Urinary bladder (tissue), 4 donors: ENCODE measurements around the gene LEO1. TPM values are rescaled to one million over a fixed set of nuclear protein-coding genes. Genes with fewer than 3 reads are reported as not detected.

Source experiments
- DNase-seq: peaks from one replicate; pipeline ENCODE4 v3.0.0-alpha.2; 2015; ENCODE audit errors: extremely low spot score
- H3K27ac ChIP-seq: one replicate; pipeline ENCODE4 v1.5.1; 2013; ENCODE audit warnings: low read depth, mild to moderate bottlenecking, moderate library complexity
- H3K36me3 ChIP-seq: one replicate; pipeline ENCODE4 v1.6.1; 2013; ENCODE audit warnings: mild to moderate bottlenecking, moderate library complexity; ENCODE audit not compliant: insufficient read depth
- H3K4me1 ChIP-seq: one replicate; pipeline ENCODE4 v1.6.1; 2013; ENCODE audit warnings: mild to moderate bottlenecking, moderate library complexity; ENCODE audit not compliant: insufficient read depth
- H3K4me3 ChIP-seq: one replicate; pipeline ENCODE4 v1.5.1; 2013; ENCODE audit warnings: low read depth, low read length
- WGBS: extraction: QIAGEN DNeasy Blood & Tissue Kit; methylation state at CpG from one replicate; pipeline ENCODE4 v1.1.7; 2013; 5-methylcytosine and 5-hydroxymethylcytosine counted together
- polyA plus RNA-seq: library from polyadenylated mRNA; stranded (reverse); fragments of 200-250 nt; gene quantifications from one replicate; pipeline ENCODE4 v1.2.3, GENCODE V29; 2013
- total RNA-seq: library from RNA; depleted of rRNA; stranded (reverse); fragments of >200 nt; gene quantifications from one replicate; pipeline ENCODE4 v1.2.3, GENCODE V29; 2014
- donor health status: healthy with polysubstance abuse.
- donor health status: healthy.

LEO1 gene
- total RNA-seq, result 25.5 TPM
- 12.7 TPM for polyA plus RNA-seq

GRCh38 chr15:51971375-51972133 is at the start of gene LEO1:
Gene LEO1, minus strand, starts transcription at chr15:51971778. Its CDS starts 33 bp downstream, at chr15:51971745.
- Histone ChIP-seq H3K4me3 (peak within 1 kb of the TSS; percentile 58), H3K27ac (peak within 1 kb of the TSS; percentile 92), H3K4me1 (no peaks in the 10 kb centered on the region), H3K36me3 (no peaks in the 10 kb centered on the region)
- under 1% methylated on average over 58 of the region's 58 CpGs for WGBS
- peak; percentile 95 for DNase-seq

DNA sequence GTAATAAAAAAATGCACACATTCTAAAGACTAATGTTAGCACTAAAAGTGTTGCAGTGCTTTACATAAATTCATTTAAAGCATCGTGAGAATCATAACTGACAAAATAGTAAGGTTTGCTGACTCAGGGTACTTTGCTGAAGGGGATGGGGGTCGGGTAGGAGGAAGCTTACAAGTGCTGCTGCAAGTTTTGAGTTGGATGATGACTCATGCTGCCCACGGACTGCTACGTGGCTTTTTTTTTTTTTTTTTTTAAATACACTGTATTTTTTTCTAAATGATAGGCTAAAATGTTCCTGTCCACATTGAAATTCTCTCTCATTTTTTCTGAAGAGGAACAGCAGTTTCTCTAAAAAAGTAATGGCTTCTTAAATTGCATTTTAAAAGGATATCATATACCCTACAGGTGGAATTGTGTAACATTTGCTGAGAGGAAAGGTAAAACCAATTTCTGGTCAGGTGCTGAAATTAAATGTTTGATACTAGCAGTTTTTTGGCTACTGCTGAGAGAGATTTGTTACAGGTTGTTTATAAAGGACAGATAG is 49.6 kb upstream of the LEO1 start:
- H3K4me1 ChIP-seq, result no peaks in the 10 kb centered on the region
- no peak for DNase-seq
- H3K4me3 ChIP-seq, result peak overlapping the region; percentile 11
- no peaks in the 10 kb centered on the region for H3K36me3 ChIP-seq
- 0% methylated on average over 4 of the region's 4 CpGs for WGBS
- peak overlapping the region; percentile 54 for H3K27ac ChIP-seq

GRCh38 chr15:52020221-52021085 is 48.9 kb upstream of the LEO1 start:
- no peaks in the 10 kb centered on the region for H3K4me1 ChIP-seq
- H3K36me3 ChIP-seq, result no peaks in the 10 kb centered on the region
- WGBS, result 3% methylated on average over 10 of the region's 10 CpGs
- H3K27ac ChIP-seq, result peak overlapping the region; percentile 94
- peak overlapping the region; percentile 80 for H3K4me3 ChIP-seq
- DNase-seq, result no peak

DNA sequence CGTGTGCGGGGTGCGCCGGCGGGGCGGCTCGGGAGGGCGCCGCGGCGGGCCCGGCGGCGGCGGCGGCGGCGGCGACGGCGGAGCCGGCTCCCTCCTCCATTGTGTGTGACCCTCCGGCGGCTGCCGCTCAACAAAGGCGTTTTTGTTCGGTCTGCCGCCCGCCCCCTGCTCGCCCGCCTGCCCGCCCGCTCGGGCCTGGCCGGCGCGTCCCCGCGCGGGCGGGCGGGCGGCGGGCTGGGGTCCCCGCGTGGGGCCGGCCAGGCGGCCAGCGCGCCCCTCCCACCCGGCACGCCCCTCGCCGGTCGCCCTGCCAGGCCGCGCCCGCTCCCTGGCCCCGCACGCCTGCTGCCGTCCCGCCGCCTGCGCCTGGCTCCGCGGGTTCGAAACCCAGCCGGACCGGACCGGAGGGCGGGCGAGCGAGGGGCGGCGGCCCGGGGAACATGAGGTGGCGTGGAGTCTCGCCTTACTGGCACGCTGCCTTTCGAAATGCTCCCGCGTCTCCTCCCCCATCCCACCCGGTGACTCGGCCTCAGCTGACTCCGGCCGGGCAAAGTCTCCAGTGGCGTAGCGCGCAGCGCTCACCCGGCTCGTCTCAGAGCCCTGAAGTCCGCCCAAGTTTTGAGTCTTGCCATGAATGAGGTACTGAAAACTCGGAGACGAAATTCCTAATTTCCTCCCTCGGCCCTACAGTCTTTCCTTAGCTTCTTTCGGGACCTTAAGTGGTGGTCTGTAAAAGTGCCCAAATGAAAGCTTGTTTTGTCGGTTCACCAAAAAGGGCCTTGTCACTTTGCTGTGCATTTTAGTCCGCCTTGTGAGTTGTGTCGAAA is 48.0 kb upstream of the LEO1 start:
- WGBS, result under 1% methylated on average over 99 of the region's 100 CpGs
- Histone ChIP-seq H3K4me1 (no peaks in the 10 kb centered on the region), H3K36me3 (no peaks in the 10 kb centered on the region), H3K4me3 (peak overlapping the region; percentile 80), H3K27ac (peak overlapping the region; percentile 94)
- DNase-seq, result no peak

- Histone ChIP-seq H3K4me3 (peak within 1 kb of the TSS; percentile 80), H3K4me1 (no peaks in the 10 kb centered on the region), H3K36me3 (no peaks in the 10 kb centered on the region), H3K27ac (peak within 1 kb of the TSS; percentile 94)
- peak; percentile 67 for DNase-seq
- WGBS, result 5% methylated on average over 59 of the region's 59 CpGs
These were observed 47.3 kb upstream of the LEO1 start, which contains the start of gene MAPK6 for GRCh38 chr15:52018693-52019393. Gene MAPK6, plus strand, starts transcription at chr15:52019219. Its CDS starts 27,242 bp downstream, at chr15:52046461.

- 89% methylated on average over 7 of the region's 7 CpGs for WGBS
- Histone ChIP-seq H3K4me3 (no peak overlapping the region), H3K4me1 (no peaks in the 10 kb centered on the region), H3K36me3 (no peaks in the 10 kb centered on the region), H3K27ac (no peak overlapping the region)
- no peak for DNase-seq
These were observed 46.7 kb upstream of the LEO1 start for GRCh38 chr15:52018244-52018643.

- Histone ChIP-seq H3K4me1 (no peaks in the 10 kb centered on the region), H3K36me3 (no peaks in the 10 kb centered on the region), H3K4me3 (no peak overlapping the region), H3K27ac (no peak overlapping the region)
- no peak for DNase-seq
- WGBS, result 97% methylated on average over 2 of the region's 2 CpGs
These were observed 44.7 kb upstream of the LEO1 start for GRCh38 chr15:52016316-52016715.

DNA sequence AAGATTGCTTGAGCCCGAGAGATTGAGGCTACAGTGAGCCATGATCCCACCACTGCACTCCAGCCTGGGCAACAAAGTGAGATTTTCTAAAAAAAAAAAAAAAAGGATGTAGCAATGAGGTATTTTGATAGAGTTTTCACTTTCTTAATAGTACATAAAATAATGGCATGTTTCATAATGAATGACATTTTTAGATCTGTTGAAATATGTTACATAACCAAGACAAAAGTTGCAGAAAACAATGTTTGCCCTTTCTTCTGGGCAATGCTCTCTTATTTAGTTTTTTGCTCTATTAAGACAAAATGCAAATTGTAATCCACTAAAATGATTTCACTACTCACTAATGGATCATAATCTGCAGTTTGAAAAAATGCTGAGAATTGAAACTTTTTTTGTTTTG is 43.0 kb upstream of the LEO1 start:
- 95% methylated on average over 1 of the region's 1 CpG for WGBS
- H3K4me3 ChIP-seq, result no peak overlapping the region

GRCh38 chr15:52013151-52013791 is 41.7 kb upstream of the LEO1 start:
- DNase-seq, result no peak
- 89% methylated on average over 3 of the region's 3 CpGs for WGBS
- H3K36me3 ChIP-seq, result no peaks in the 10 kb centered on the region
- H3K4me1 ChIP-seq, result no peaks in the 10 kb centered on the region
- no peak overlapping the region for H3K4me3 ChIP-seq
- no peak overlapping the region for H3K27ac ChIP-seq

More for the DNA sequence above, 43.0 kb upstream of the LEO1 start:
- no peak for DNase-seq
- Histone ChIP-seq H3K4me1 (no peaks in the 10 kb centered on the region), H3K36me3 (no peaks in the 10 kb centered on the region), H3K27ac (no peak overlapping the region)

DNA sequence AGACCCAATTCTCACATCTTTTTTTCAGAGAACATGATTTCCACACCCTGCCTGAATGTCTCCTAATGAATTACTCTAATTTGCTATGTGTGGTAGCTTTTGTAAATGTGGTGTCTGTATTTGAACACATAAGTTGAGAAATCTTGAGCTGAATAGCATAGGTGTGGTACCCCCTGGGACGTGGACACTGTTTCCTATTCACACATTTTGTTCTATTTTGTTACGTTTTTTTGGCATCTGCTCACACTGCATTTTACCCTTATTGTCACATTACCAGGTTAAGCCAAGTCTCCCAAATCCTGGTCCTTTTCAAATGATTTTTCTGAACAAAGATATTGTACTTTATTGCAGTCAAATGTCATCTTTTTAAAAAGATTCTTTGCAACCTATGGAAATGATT is 40.6 kb upstream of the LEO1 start:
- WGBS, result 72% methylated on average over 2 of the region's 2 CpGs
- no peak overlapping the region for H3K27ac ChIP-seq
- no peaks in the 10 kb centered on the region for H3K36me3 ChIP-seq
- no peak overlapping the region for H3K4me3 ChIP-seq
- no peaks in the 10 kb centered on the region for H3K4me1 ChIP-seq
- no peak for DNase-seq

- no peak for DNase-seq
- Histone ChIP-seq H3K36me3 (no peaks in the 10 kb centered on the region), H3K4me1 (no peaks in the 10 kb centered on the region), H3K27ac (no peak overlapping the region), H3K4me3 (no peak overlapping the region)
- 32% methylated on average over 3 of the region's 3 CpGs for WGBS
These were observed 40.1 kb upstream of the LEO1 start for GRCh38 chr15:52011711-52012144.
